ENCODE data around the gene ACVR1. TPM values are rescaled to one million over a fixed set of nuclear protein-coding genes. Genes with fewer than 3 reads are reported as not detected.

The ACVR1 gene
- total RNA-seq, 1 donor from 2014 or later: 22.4 TPM

- H3K36me3 ChIP-seq (ENCODE audit: control insufficient read depth, insufficient read depth, low read length): no peaks in the 10 kb centered on the region
- no peak overlapping the region for H3K4me3 ChIP-seq (ENCODE audit: low read depth, low read length)
- no peak for DNase-seq (ENCODE audit: low read depth)
- no peaks in the 10 kb centered on the region for H3K27me3 ChIP-seq (ENCODE audit: control insufficient read depth, insufficient read depth, low read length)
- no peak for TF ChIP-seq CTCF (IDR thresholded peaks at IDR 0.05; ENCODE audit: insufficient read depth, low read length, poor library complexity, severe bottlenecking)
These were observed 185.0 kb downstream of the ACVR1 start for GRCh38 chr2:157691131-157691530.

Other genes starting within 250 kb of the ACVR1 start
- 0.07 and 0.13 TPM in 2 replicates for gene ACVR1C, start 247.5 kb downstream of the ACVR1 start, total RNA-seq
- not detected in 2 replicates for gene UPP2, start 225.5 kb upstream of the ACVR1 start, total RNA-seq

Data from kidney epithelial cell (primary cell).